ENCODE measurements around the gene TBC1D9B. TPM values are rescaled to one million over a fixed set of nuclear protein-coding genes. Genes with fewer than 3 reads are reported as not detected.

The TBC1D9B gene
- total and polyA plus RNA-seq, 2 of the 13 experiments (the other 11 are each of a cell fraction or from before 2014, with no cell fraction given): 35.0 to 50.0 TPM

- no peak for TF ChIP-seq ZNF512 (CRISPR knock-in tag; IDR thresholded peaks at IDR 0.05)
- TF ChIP-seq ZNF609 (CRISPR knock-in tag; IDR thresholded peaks at IDR 0.05; ENCODE audit: borderline replicate concordance): no peak
- TF ChIP-seq XBP1 (CRISPR knock-in tag; IDR thresholded peaks at IDR 0.05): no peak
- TF ChIP-seq ZNF746 (CRISPR knock-in tag; IDR thresholded peaks at IDR 0.05): no peak
- TF ChIP-seq ZNF354B (CRISPR knock-in tag; IDR thresholded peaks at IDR 0.05): no peak
- TF ChIP-seq NCOA5 (CRISPR knock-in tag; IDR thresholded peaks at IDR 0.05): no peak
- TF ChIP-seq ZNF432 (CRISPR knock-in tag; IDR thresholded peaks at IDR 0.05; ENCODE audit: borderline replicate concordance): no peak
- no peak for TF ChIP-seq ZBTB1 (CRISPR knock-in tag; IDR thresholded peaks at IDR 0.05; ENCODE audit: borderline replicate concordance)
- no peak; the same call in 1 of the 2 replicates for TF ChIP-seq ZFP36L2 (CRISPR knock-in tag; IDR thresholded peaks at IDR 0.05)
- no peak for TF ChIP-seq SATB2 (CRISPR knock-in tag; IDR thresholded peaks at IDR 0.05)
- no peak for TF ChIP-seq ZBTB46 (CRISPR knock-in tag; IDR thresholded peaks at IDR 0.05; ENCODE audit: borderline replicate concordance)
- no peak for TF ChIP-seq HMGA1 (CRISPR knock-in tag; conservative IDR thresholded peaks at IDR 0.05)
- peak; percentile 60; the same call in 1 of the 2 replicates for TF ChIP-seq KDM4B (CRISPR knock-in tag; IDR thresholded peaks at IDR 0.05)
- TF ChIP-seq ZNF790 (CRISPR knock-in tag; IDR thresholded peaks at IDR 0.05; ENCODE audit: borderline replicate concordance): peak; percentile 85
- TF ChIP-seq BRF2 (CRISPR knock-in tag; IDR thresholded peaks at IDR 0.05): 0 out of 2 replicates have a peak, but pooled peaks have one; percentile 44
- TF ChIP-seq HOXA7 (CRISPR knock-in tag; IDR thresholded peaks at IDR 0.05): no peak
- TF ChIP-seq ZNF792 (CRISPR knock-in tag; IDR thresholded peaks at IDR 0.05): peak; percentile 61; the same call in 1 of the 2 replicates
- no peak for TF ChIP-seq THAP7 (CRISPR knock-in tag; IDR thresholded peaks at IDR 0.05)
- no peak; the same call in none of the 2 replicates for TF ChIP-seq CCDC6 (CRISPR knock-in tag; IDR thresholded peaks at IDR 0.05)
These were observed 87.0 kb downstream of the TBC1D9B start, which contains the start of gene SQSTM1 (continued) for GRCh38 chr5:179820483-179821297.

All from HepG2 (cell line).